CD4-positive, alpha-beta T cell (primary cell): ENCODE measurements around the gene AUTS2. TPM values are rescaled to one million over a fixed set of nuclear protein-coding genes. Genes with fewer than 3 reads are reported as not detected.

ENCODE experiments used
- ATAC-seq: fragments of 200-7000 bp; cut with Tn5 transposase; one replicate; pipeline ENCODE4 v1.10.0; 2022; ENCODE audit warnings: mild to moderate bottlenecking; ENCODE audit not compliant: poor library complexity
- CTCF ChIA-PET: fragments of 350-600 bp; sonication (Branson Sonifier 250); formaldehyde crosslinking; loops from one replicate; lab custom pipeline; 2021; ENCODE audit warnings: antibody characterized with exemption, inconsistent platforms; lab: Charles Lee
- POLR2A ChIA-PET: fragments of 350-600 bp; sonication (Branson Sonifier 250); formaldehyde crosslinking; loops from one replicate; lab custom pipeline; 2021; ENCODE audit warnings: antibody characterized with exemption, inconsistent platforms; lab: Charles Lee
- DNase-seq, 14 experiments: peaks; one replicate each; pipeline ENCODE4 v3.0.0-alpha.2; 2013 to 2020; ENCODE audit warnings: mixed read lengths in 2 of 14
- H3K27ac ChIP-seq, 2 donors: one replicate each; pipeline versions ENCODE4 v1.5.1 to v1.7.0; 2013; ENCODE audit warnings: low read length in 2 of 2, low read depth in 1 of 2, mild to moderate bottlenecking in 1 of 2
- H3K27me3 ChIP-seq, 2 experiments: 1 replicate in 1 of 2; 2 replicates in 1 of 2; pipeline versions ENCODE4 v1.6.1 to v1.7.0; 2013; ENCODE audit warnings: low read length in 2 of 2, control low read depth in 1 of 2, mild to moderate bottlenecking in 1 of 2, moderate library complexity in 1 of 2; ENCODE audit not compliant: insufficient read depth in 2 of 2, control insufficient read depth in 1 of 2
- H3K36me3 ChIP-seq: one replicate; pipeline ENCODE4 v1.6.1; 2013; ENCODE audit warnings: low read length, control low read depth; ENCODE audit not compliant: insufficient read depth
- H3K4me1 ChIP-seq: one replicate; pipeline ENCODE4 v1.6.1; 2013; ENCODE audit warnings: low read length, control low read depth; ENCODE audit not compliant: insufficient read depth
- H3K4me3 ChIP-seq: one replicate; pipeline ENCODE4 v1.5.1; 2013; ENCODE audit warnings: mild to moderate bottlenecking, low read length, moderate library complexity
- H3K9me3 ChIP-seq, 2 experiments: 1 replicate in 1 of 2; 2 replicates in 1 of 2; pipeline versions ENCODE4 v1.6.1 to v1.7.0; 2013; ENCODE audit warnings: low read length in 2 of 2, mild to moderate bottlenecking in 2 of 2, control low read depth in 1 of 2, moderate library complexity in 1 of 2; ENCODE audit not compliant: control insufficient read depth in 1 of 2, insufficient read depth in 1 of 2
- H3K27ac Mint-ChIP-seq: one replicate; pipeline ENCODE4 v1.8.0; 2020; ENCODE audit warnings: mixed read lengths
- H3K27me3 Mint-ChIP-seq: one replicate; pipeline ENCODE4 v1.8.0; 2021; ENCODE audit warnings: mixed read lengths
- H3K36me3 Mint-ChIP-seq: one replicate; pipeline ENCODE4 v1.8.0; 2021; ENCODE audit warnings: low read depth, mixed read lengths
- H3K4me1 Mint-ChIP-seq: one replicate; pipeline ENCODE4 v1.8.0; 2021; ENCODE audit warnings: low read depth, mixed read lengths
- H3K4me3 Mint-ChIP-seq: one replicate; pipeline ENCODE4 v1.8.0; 2020; ENCODE audit warnings: mild to moderate bottlenecking, mixed read lengths
- H3K9me3 Mint-ChIP-seq: one replicate; pipeline ENCODE4 v1.8.0; 2020; ENCODE audit warnings: mixed read lengths
- CTCF ChIP-seq: fragments of 200-600 bp; IDR thresholded peaks from one replicate; pipeline ENCODE4 v1.8.0; 2022; ENCODE audit warnings: antibody characterized with exemption, mild to moderate bottlenecking
- intact Hi-C, 2 experiments: fragments of 100-400 bp; cut with DNase I in 1 of 2; cut with micrococcal nuclease in 1 of 2; formaldehyde crosslinking; loops; one replicate each; pipeline versions ENCODE4 v1.15.1 to v1.9.0; 2023 to 2025; cut with DNase I, micrococcal nuclease
- total RNA-seq, 174 experiments: library from RNA in 2 of 174; stranded (reverse) in 2 of 174; gene quantifications; one replicate each; pipeline ENCODE4 v1.2.3 and lab custom pipeline; 2021 to 2026

AUTS2 gene
- total RNA-seq, 2 experiments from 2014 or later, result 43.6 to 47.6 TPM

- ChIA-PET CTCF (no interaction called here), POLR2A (no interaction called here)
- no peaks in the 10 kb centered on the region for H3K9me3 ChIP-seq
- H3K27me3 ChIP-seq, result no peaks in the 10 kb centered on the region
- H3K27ac ChIP-seq, result no peak overlapping the region
- DNase-seq (no peak), ATAC-seq (no peak)
- intact Hi-C loops, result no loop called here
- no peak overlapping the region for H3K27ac Mint-ChIP-seq
- H3K27me3 Mint-ChIP-seq, result no peaks in the 10 kb centered on the region
- H3K36me3 Mint-ChIP-seq, result no peaks in the 10 kb centered on the region
- H3K9me3 Mint-ChIP-seq, result no peaks in the 10 kb centered on the region
- H3K4me1 ChIP-seq, result no peaks in the 10 kb centered on the region
- no peak overlapping the region for H3K4me3 Mint-ChIP-seq
- no peaks in the 10 kb centered on the region for H3K36me3 ChIP-seq
- no peak for TF ChIP-seq CTCF
- H3K4me3 ChIP-seq, result no peak overlapping the region
- H3K4me1 Mint-ChIP-seq, result no peaks in the 10 kb centered on the region
Measured at GRCh38 chr7:70571403-70571934, 973.2 kb downstream of the AUTS2 start.

GRCh38 chr7:70571961-70572360 is 973.7 kb downstream of the AUTS2 start:
- ATAC-seq (no peak), DNase-seq (no peak)
- Mint-ChIP-seq H3K4me1 (no peaks in the 10 kb centered on the region), H3K36me3 (no peaks in the 10 kb centered on the region), H3K27ac (no peak overlapping the region), H3K9me3 (no peaks in the 10 kb centered on the region), H3K27me3 (no peaks in the 10 kb centered on the region), H3K4me3 (no peak overlapping the region)
- no peaks in the 10 kb centered on the region for H3K4me1 ChIP-seq
- ChIA-PET CTCF (no interaction called here), POLR2A (no interaction called here)
- no peaks in the 10 kb centered on the region for H3K36me3 ChIP-seq
- intact Hi-C loops, result no loop called here
- no peaks in the 10 kb centered on the region for H3K9me3 ChIP-seq
- no peak overlapping the region for H3K4me3 ChIP-seq
- H3K27me3 ChIP-seq, result no peaks in the 10 kb centered on the region
- no peak overlapping the region for H3K27ac ChIP-seq
- TF ChIP-seq CTCF, result no peak

- intact Hi-C loops, result no loop called here
- CTCF ChIA-PET, result no interaction called here
- POLR2A ChIA-PET, result no interaction called here
Measured at GRCh38 chr7:70572571-70572970, 974.3 kb downstream of the AUTS2 start.

More at GRCh38 chr7:70572571-70572970, 974.3 kb downstream of the AUTS2 start:
- no peak overlapping the region for H3K4me3 Mint-ChIP-seq
- H3K27ac ChIP-seq, result no peak overlapping the region
- DNase-seq (no peak), ATAC-seq (no peak)
- no peaks in the 10 kb centered on the region for H3K36me3 ChIP-seq
- H3K4me3 ChIP-seq, result no peak overlapping the region
- H3K9me3 Mint-ChIP-seq, result no peaks in the 10 kb centered on the region
- no peaks in the 10 kb centered on the region for H3K27me3 ChIP-seq
- no peaks in the 10 kb centered on the region for H3K27me3 Mint-ChIP-seq
- no peaks in the 10 kb centered on the region for H3K36me3 Mint-ChIP-seq
- H3K4me1 Mint-ChIP-seq, result no peaks in the 10 kb centered on the region
- TF ChIP-seq CTCF, result no peak
- H3K4me1 ChIP-seq, result no peaks in the 10 kb centered on the region
- H3K27ac Mint-ChIP-seq, result no peak overlapping the region
- no peaks in the 10 kb centered on the region for H3K9me3 ChIP-seq
